Brain pericyte (primary cell): ENCODE data around the gene CWC27.

Experiments used
- DNase-seq: peaks from one replicate; pipeline ENCODE4 v3.0.0-alpha.2; 2012; ENCODE audit warnings: low read depth, low spot score

CWC27 gene

DNA sequence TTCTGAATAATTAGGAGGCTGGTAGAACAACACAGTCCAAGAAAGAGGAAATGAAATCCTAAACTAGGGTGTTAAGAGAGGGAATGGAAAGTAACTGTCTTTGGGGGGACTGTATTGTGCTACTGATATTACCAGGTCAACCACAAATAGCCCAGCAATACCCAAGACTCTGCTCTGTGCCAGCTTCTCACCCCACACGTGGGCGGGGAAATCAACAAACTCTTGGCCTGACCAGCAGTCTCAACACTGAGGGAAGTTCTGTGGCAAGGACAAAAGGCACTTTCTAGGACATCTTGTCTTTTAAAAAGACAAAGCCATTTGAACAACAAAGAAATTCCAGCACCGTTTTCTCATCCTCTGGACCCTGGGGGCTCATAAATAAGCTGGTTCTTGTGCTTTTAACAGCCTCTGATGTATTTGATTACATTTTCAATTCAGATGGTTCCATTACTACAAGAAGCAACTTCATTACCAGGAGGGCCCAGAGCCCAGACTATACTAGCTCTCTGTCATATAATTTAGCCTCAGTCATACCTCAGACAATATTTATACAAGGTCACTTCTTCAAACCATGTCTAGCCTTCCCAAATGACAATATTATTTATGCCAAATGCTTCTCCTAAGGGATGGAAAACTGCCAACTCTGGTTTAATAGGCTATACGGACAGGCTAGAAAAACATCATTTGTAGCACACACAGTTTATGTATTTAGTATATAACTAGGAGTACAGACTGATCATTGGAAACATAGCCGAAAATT, 297.8 kb downstream of the CWC27 start:
- no peak for DNase-seq

DNA sequence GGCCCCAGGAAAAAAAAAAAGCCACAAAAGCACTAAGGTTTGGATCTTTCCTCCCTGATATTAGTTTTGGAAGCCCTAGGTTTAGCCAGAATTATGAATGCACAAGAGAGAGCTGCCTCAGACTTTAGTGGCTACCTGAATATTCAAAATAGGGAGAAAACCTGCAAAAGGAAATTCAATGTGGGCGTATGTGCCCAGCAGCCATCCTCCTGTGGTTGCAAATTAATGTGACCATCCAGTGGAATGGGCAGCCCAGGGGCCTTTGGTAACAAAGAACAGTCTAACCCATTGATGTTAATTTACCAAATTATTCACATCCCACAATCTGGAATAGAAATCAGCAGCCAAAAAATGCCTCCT, 298.4 kb downstream of the CWC27 start:
- no peak for DNase-seq
